ENCODE results near the gene PREX1. TPM values are rescaled to one million over a fixed set of nuclear protein-coding genes. Genes with fewer than 3 reads are reported as not detected.

PREX1 gene
- total RNA-seq, 2 donors from 2014 or later: 132 to 167 TPM

DNA sequence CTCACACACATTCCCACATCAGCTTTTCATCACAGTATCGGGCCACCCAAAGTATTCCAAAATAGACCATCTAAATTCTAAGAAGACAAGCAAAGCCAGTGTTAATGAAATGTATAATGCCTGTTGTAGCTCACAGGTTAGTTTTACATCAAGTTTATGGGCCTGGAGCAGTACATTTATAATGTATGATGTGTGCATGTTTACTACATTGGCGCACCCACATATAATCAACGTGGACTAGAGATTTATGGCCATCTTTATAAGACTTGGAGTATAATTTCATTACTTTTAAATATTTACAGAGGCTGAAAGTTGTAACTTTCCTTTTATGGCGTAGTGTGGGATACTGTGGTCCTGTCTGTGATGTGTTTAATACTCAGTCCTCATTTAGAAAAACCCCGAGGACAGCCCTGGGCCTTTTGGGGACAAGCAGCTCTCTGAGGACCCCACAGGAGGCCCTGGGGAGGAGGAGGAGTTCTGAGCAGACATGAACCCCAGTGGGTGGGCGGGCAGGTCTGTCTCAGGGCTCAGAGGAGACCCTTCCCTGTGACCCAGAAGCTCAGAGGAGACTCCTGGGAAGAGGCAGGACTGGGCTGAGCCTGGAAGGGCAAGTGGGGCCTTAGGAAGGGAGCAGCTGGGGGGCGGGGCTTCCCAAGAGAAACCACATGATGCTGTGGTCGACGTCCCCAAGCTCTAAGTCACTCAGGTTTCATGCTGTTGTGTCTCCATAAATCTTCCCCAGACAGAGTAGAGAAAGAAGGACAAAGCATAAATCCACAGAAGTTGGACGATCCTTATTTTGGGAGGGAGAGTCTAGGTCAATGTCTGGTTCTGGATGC lies 232.1 kb downstream of the PREX1 start:
- Mint-ChIP-seq H3K36me3 (no peaks in the 10 kb centered on the region), H3K4me1 (ENCODE audit: low read depth in 2 of 2) (no peaks in the 10 kb centered on the region), H3K27me3 (no peaks in the 10 kb centered on the region), H3K9me3 (no peaks in the 10 kb centered on the region), H3K4me3 (no peak overlapping the region), H3K27ac (no peak overlapping the region)
- no peak for ATAC-seq
- DNase-seq (ENCODE audit: low spot score): no peak

- Mint-ChIP-seq H3K27me3 (no peaks in the 10 kb centered on the region), H3K36me3 (no peaks in the 10 kb centered on the region), H3K4me1 (ENCODE audit: low read depth in 2 of 2) (no peaks in the 10 kb centered on the region), H3K27ac (no peak overlapping the region), H3K9me3 (no peaks in the 10 kb centered on the region), H3K4me3 (no peak overlapping the region)
- DNase-seq (ENCODE audit: low spot score): no peak
- no peak for ATAC-seq
Observed at GRCh38 chr20:48594533-48594932, 233.3 kb downstream of the PREX1 start.

- H3K4me1 Mint-ChIP-seq (ENCODE audit: low read depth in 2 of 2): no peaks in the 10 kb centered on the region
- H3K9me3 Mint-ChIP-seq: no peaks in the 10 kb centered on the region
- ATAC-seq (no peak), DNase-seq (ENCODE audit: low spot score) (no peak)
- H3K27ac Mint-ChIP-seq: no peak overlapping the region
- H3K4me3 Mint-ChIP-seq: no peak overlapping the region
- H3K36me3 Mint-ChIP-seq: no peaks in the 10 kb centered on the region
- H3K27me3 Mint-ChIP-seq: peaks cover 7 to 10% of the 10 kb centered on the region in 2 donors
Observed at GRCh38 chr20:48592107-48592940, 235.5 kb downstream of the PREX1 start.

DNA sequence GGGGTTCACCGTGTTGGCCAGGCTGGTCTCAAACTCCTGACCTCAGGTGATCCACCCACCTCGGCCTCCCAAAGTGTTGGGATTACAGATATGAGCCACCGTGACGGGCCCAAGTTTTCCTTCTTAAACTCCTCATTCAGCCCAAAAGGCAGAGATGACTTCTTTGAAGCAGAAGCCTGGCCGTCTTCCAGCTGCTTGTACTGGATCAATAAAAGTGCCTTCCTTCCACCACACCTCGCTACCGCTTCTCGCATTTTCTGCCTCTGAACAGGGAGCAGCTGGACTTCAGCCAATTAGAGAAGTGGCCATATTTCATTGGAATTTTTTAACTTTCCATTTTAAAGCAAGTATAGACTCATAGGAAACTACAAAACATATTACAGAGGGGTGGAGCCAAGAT lies 241.1 kb downstream of the PREX1 start:
- ATAC-seq (no peak), DNase-seq (ENCODE audit: low spot score) (no peak)
- Mint-ChIP-seq H3K36me3 (no peaks in the 10 kb centered on the region), H3K27me3 (peaks cover 27 to 52% of the 10 kb centered on the region in 2 donors), H3K4me1 (ENCODE audit: low read depth in 2 of 2) (no peaks in the 10 kb centered on the region), H3K4me3 (no peak overlapping the region), H3K27ac (no peak overlapping the region), H3K9me3 (no peaks in the 10 kb centered on the region)

GRCh38 chr20:48585061-48585870 lies 242.5 kb downstream of the PREX1 start:
- H3K27ac Mint-ChIP-seq: no peak overlapping the region
- peaks cover 30 to 52% of the 10 kb centered on the region in 2 donors for H3K27me3 Mint-ChIP-seq
- ATAC-seq (no peak), DNase-seq (ENCODE audit: low spot score) (no peak)
- no peaks in the 10 kb centered on the region for H3K36me3 Mint-ChIP-seq
- no peaks in the 10 kb centered on the region for H3K4me1 Mint-ChIP-seq (ENCODE audit: low read depth in 2 of 2)
- no peak overlapping the region for H3K4me3 Mint-ChIP-seq
- H3K9me3 Mint-ChIP-seq: no peaks in the 10 kb centered on the region

DNA sequence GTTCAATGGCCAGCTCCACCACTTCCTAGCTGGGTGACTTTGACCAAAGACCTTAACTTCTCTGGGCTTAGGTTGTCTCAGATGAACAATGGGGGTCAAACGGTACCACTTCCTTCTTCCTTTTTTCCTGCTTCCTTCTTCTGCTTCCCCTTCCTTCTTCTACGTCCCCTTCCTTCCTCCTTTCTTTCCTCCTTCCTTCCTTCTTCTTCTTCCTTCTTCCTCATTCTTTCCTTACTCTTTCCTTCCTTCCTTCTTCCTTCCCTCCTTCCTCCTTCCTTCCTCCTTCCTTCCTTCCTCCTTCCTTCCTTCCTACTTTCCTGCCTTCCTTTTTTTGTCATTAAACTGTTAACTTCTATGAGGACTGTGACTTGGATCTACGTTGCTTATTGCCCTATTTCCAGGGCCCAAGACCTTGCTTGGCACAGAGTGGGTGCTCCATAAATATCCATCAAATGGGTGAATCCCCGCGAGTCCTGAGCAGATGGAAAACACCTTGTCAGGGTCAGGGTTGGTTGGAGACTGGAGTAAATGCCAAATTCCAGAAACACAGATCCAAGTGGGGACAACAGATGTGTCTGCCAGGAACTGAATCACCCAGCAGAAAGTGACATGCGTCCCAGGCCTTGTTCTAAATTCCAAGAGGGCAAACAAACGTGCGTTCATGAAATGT lies 243.3 kb downstream of the PREX1 start:
- Mint-ChIP-seq H3K27ac (no peak overlapping the region), H3K4me3 (no peak overlapping the region), H3K9me3 (no peaks in the 10 kb centered on the region), H3K4me1 (ENCODE audit: low read depth in 2 of 2) (no peaks in the 10 kb centered on the region), H3K36me3 (no peaks in the 10 kb centered on the region), H3K27me3 (peaks cover 30 to 52% of the 10 kb centered on the region in 2 donors)
- no peak for ATAC-seq
- no peak for DNase-seq (ENCODE audit: low spot score)

GRCh38 chr20:48583801-48584200 lies 244.0 kb downstream of the PREX1 start:
- no peak for DNase-seq (ENCODE audit: low spot score)
- ATAC-seq: peak in 1 of 2 donors; percentile 32
- Mint-ChIP-seq H3K27me3 (peaks cover 30 to 52% of the 10 kb centered on the region in 2 donors), H3K27ac (no peak overlapping the region), H3K36me3 (no peaks in the 10 kb centered on the region), H3K4me1 (ENCODE audit: low read depth in 2 of 2) (no peaks in the 10 kb centered on the region), H3K4me3 (no peak overlapping the region), H3K9me3 (no peaks in the 10 kb centered on the region)

DNA sequence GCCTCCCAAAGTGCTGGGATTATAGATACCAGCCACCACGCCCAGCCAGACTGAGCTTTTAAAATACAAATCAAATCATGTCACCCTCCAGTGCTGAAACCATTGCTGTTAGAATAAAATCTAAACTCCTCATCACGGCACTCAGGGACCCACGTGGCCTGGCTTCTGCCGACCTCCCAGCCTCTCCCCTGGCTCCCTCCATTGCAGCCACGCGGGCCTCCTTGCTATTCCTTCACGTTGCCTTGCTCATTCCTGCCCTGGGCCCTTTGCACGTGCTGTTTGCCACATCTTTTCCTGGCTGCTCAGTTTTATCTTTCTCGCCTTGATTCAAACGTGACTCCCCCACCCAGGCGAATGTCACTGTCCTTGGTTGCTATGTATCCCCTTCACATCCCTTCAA lies 244.6 kb downstream of the PREX1 start:
- H3K36me3 Mint-ChIP-seq: no peaks in the 10 kb centered on the region
- H3K4me3 Mint-ChIP-seq: no peak overlapping the region
- ATAC-seq: no peak
- no peak for DNase-seq (ENCODE audit: low spot score)
- peaks cover 25 to 45% of the 10 kb centered on the region in 2 donors for H3K27me3 Mint-ChIP-seq
- no peaks in the 10 kb centered on the region for H3K4me1 Mint-ChIP-seq (ENCODE audit: low read depth in 2 of 2)
- H3K9me3 Mint-ChIP-seq: no peaks in the 10 kb centered on the region
- no peak overlapping the region for H3K27ac Mint-ChIP-seq

DNA sequence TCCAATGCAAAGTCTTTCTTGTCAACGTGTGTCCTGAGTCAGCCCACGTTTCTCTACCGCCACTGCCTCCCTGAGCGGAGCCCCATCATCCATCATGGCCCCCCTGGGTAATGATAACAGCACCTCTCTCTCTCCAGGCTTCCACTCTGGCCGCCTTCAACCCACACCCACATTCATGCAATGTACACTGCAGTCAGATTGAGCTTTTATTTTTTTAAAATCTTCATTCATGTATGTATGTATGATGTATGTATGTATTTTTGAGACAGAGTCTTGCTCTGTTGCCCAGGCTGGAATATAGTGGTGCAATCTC lies 245.2 kb downstream of the PREX1 start:
- Mint-ChIP-seq H3K27me3 (peaks cover 23 to 42% of the 10 kb centered on the region in 2 donors), H3K4me1 (ENCODE audit: low read depth in 2 of 2) (no peaks in the 10 kb centered on the region), H3K9me3 (no peaks in the 10 kb centered on the region), H3K27ac (no peak overlapping the region), H3K4me3 (no peak overlapping the region), H3K36me3 (no peaks in the 10 kb centered on the region)
- DNase-seq (ENCODE audit: low spot score): no peak
- ATAC-seq: no peak

DNA sequence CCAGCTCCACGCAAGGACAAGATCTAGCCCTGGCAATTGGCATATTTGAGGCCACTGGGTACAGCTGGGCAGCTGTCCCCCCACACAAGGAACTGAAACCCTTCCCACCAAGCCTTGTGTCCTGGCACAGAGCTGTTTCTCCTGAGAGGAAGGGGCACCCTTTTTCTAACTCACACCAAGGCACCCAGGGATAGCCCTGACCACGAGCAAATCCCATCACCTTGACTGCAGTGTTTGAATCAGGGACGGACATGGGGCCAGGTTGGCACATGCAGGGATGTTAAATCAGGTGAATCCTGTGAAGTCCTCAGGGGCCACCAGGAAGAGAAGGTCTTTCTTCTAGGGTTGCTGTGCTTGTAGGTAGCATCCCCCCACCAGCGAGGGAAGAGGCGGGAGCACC lies 246.6 kb downstream of the PREX1 start:
- H3K27ac Mint-ChIP-seq: no peak overlapping the region
- no peak overlapping the region for H3K4me3 Mint-ChIP-seq
- H3K27me3 Mint-ChIP-seq: peaks cover 23 to 42% of the 10 kb centered on the region in 2 donors
- H3K4me1 Mint-ChIP-seq (ENCODE audit: low read depth in 2 of 2): no peaks in the 10 kb centered on the region
- no peaks in the 10 kb centered on the region for H3K9me3 Mint-ChIP-seq
- DNase-seq (ENCODE audit: low spot score) (no peak), ATAC-seq (no peak)
- no peaks in the 10 kb centered on the region for H3K36me3 Mint-ChIP-seq

DNA sequence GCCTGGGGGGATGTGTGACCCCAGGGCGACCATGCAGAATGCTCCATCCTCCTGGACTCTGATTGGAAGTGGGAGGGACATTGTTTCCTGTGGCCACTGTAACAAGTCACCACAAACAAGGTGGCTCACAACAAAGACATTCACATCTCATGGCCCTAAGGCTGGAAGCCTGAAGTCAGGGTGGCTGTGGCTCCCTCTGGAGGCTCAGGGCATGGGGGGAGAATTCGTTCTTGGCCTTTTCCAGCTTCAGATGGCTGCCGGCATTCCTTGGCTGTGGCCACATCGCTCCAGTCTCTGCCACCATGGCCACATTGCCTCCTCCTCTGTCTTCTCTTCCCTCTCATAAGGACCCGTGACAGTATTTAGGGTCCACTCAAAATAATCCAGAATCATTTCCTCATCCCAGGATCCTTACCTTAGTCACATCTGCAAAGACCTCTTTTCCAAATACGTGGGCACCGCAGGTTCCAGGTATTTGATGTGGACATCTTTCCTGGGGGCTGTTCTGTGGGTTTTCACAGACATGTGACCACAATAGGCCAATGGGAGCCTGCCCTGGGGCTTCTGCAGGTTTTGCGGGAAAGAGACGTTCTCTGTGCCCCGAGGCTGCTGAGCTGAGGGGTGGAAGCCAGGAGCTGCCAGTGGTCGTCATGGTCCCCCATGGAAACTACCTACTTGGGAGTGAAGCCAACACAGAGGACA lies 249.3 kb downstream of the PREX1 start:
- no peak for DNase-seq (ENCODE audit: low spot score)
- Mint-ChIP-seq H3K9me3 (no peaks in the 10 kb centered on the region), H3K27me3 (peaks cover 17 to 24% of the 10 kb centered on the region in 2 donors), H3K4me3 (no peak overlapping the region), H3K36me3 (no peaks in the 10 kb centered on the region), H3K27ac (no peak overlapping the region), H3K4me1 (ENCODE audit: low read depth in 2 of 2) (no peaks in the 10 kb centered on the region)
- ATAC-seq: no peak

DNA sequence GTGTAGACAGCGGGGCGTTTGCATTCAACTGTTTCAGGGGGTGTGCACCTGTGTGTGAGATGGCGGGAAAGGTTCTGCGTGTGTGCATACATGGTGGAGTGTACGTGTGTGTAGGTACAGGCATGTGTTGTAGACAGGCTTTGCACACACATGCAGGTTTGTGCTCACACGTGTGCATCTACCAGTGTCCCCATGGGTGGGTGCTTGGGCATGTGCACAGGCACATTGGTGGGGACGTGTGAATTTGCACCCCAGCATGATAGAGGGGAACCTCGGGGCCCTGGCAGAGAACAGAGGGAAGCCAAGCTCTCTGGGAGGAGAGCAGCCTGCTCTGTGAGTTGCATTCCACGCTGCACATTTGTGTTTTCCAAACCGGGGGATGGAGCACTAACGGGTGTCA lies 250.2 kb downstream of the PREX1 start:
- Mint-ChIP-seq H3K27me3 (peaks cover 11 to 14% of the 10 kb centered on the region in 2 donors), H3K4me1 (ENCODE audit: low read depth in 2 of 2) (no peaks in the 10 kb centered on the region), H3K36me3 (no peaks in the 10 kb centered on the region), H3K4me3 (no peak overlapping the region), H3K9me3 (no peaks in the 10 kb centered on the region), H3K27ac (no peak overlapping the region)
- ATAC-seq (no peak), DNase-seq (ENCODE audit: low spot score) (no peak)

DNA sequence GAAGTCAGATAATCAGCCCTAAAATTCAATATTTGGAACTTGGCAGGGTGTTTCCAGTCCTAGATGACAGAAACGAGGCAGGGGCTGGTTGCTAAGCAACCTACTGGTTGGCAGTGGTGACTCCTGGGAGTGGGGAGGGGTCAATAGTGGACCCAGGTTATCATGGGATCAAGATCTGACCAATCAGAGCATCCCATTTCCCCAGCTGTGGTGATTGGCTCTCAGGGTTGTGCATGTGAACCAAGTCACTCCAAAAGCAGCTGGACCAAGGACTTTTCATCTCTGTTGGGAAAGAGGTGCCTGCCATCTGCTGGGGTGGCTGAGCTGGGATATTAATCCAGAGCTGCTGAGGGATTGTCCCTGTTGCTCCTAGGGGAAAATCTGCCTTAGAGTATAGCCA lies 253.4 kb downstream of the PREX1 start:
- H3K9me3 Mint-ChIP-seq: no peaks in the 10 kb centered on the region
- ATAC-seq (no peak), DNase-seq (ENCODE audit: low spot score) (no peak)
- H3K4me3 Mint-ChIP-seq: no peak overlapping the region
- no peak overlapping the region for H3K27ac Mint-ChIP-seq
- H3K27me3 Mint-ChIP-seq: peaks cover 7 to 12% of the 10 kb centered on the region in 2 donors
- H3K36me3 Mint-ChIP-seq: no peaks in the 10 kb centered on the region
- H3K4me1 Mint-ChIP-seq (ENCODE audit: low read depth in 2 of 2): no peaks in the 10 kb centered on the region

Data from natural killer cell treated with Interleukin-12 subunit alpha and Interleukin-12 subunit beta and Interleukin-15 and Interleukin-18, amount 100 ng/mL, for 72 hours (primary cell).